Uterus (tissue), 4 donors: Measurements from ENCODE around the gene ARHGAP42. TPM values are rescaled to one million over a fixed set of nuclear protein-coding genes. Genes with fewer than 3 reads are reported as not detected.

Experiments used
- DNase-seq, 2 donors: peaks; one replicate each; pipeline ENCODE4 v3.0.0-alpha.2; 2019 to 2020
- H3K27ac ChIP-seq, 2 donors: fragments of 200-600 bp; sonication (generic); 1 replicate in 1 of 2; 2 replicates in 1 of 2; pipeline ENCODE4 v1.5.1; 2016 to 2018
- H3K27me3 ChIP-seq, 2 donors: fragments of 200-600 bp; sonication (generic); one replicate each; pipeline ENCODE4 v1.5.1; 2018 to 2019; ENCODE audit warnings: control low read depth in 1 of 2
- H3K36me3 ChIP-seq, 2 donors: fragments of 200-600 bp; sonication (generic); one replicate each; pipeline ENCODE4 v1.5.1; 2019; ENCODE audit warnings: control low read depth in 1 of 2
- H3K4me1 ChIP-seq, 2 donors: fragments of 200-600 bp; sonication (generic); one replicate each; pipeline ENCODE4 v1.5.1; 2018 to 2019; ENCODE audit warnings: control low read depth in 1 of 2
- H3K4me3 ChIP-seq, 2 donors: fragments of 200-600 bp; sonication (generic); 1 replicate in 1 of 2; 2 replicates in 1 of 2; pipeline ENCODE4 v1.5.1; 2018 to 2019; ENCODE audit warnings: mild to moderate bottlenecking in 1 of 2
- H3K9me3 ChIP-seq, 2 donors: fragments of 200-600 bp; sonication (generic); one replicate each; pipeline ENCODE4 v1.5.1; 2019; ENCODE audit warnings: control low read depth in 1 of 2
- POLR2A ChIP-seq, 2 donors: fragments of 450-650 bp; IDR thresholded peaks; one replicate each; pipeline ENCODE4 v1.6.1; 2016; ENCODE audit warnings: antibody characterized with exemption in 2 of 2, mild to moderate bottlenecking in 1 of 2, moderate library complexity in 1 of 2
- intact Hi-C: fragments of 100-400 bp; cut with DNase I; formaldehyde crosslinking; loops from one replicate; pipeline ENCODE4 v1.15.1; 2023; ENCODE audit warnings: low total_unique reads
- total RNA-seq, 4 donors: library from RNA; depleted of rRNA in 3 of 4; stranded (reverse); fragments of >200 nt in 3 of 4; gene quantifications; one replicate each; pipeline versions ENCODE4 v1.1.0 to v1.2.4, GENCODE V29; 2014 to 2023
- TF ChIP-seq, protein P1 (sequence below), 4 experiments: fragments of 200-600 bp in 2 of 4; fragments of 450-650 bp in 2 of 4; sonication (generic) in 2 of 4; IDR thresholded peaks; one replicate each; pipeline ENCODE4 v1.5.1; 2016 to 2019; ENCODE audit warnings: antibody characterized with exemption in 4 of 4, mild to moderate bottlenecking in 2 of 4, moderate library complexity in 1 of 4
- donor health status: DM: yes; HTN: yes; CAD: no.

ARHGAP42 gene
- total RNA-seq, 4 donors from 2014 or later = 10.2 to 51.6 (median 21.1) TPM

DNA sequence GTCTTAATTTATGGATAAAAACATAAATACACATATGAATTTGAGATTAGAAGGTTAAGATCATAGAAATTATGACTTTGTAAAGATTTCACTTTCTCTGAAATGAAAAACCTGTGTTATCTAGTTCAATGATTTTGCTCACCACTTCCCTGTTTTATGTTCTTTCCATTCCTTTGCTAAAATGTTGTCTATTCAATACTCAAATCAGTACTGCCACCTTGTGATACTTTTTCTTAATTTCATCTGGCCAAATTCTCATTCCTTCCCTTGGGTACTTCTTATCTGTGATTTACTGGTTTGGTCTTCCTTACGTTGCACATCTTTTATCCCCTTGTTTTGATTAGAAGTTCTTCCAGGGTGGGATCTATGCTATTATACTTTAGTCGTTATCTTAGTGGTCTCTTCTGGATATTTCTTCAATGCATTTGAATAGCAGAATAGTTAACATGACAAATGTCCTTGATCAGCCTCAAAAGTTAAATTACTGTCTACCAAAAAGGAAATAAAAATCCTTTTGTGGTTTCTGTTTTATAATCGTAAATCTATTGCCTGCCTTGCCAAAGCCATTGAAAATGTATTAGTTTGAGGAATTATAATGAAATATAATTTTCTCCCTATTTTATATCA is 245.5 kb downstream of the ARHGAP42 start:
- Histone ChIP-seq H3K27ac (peak overlapping the region in 1 of 2 donors; percentile 2), H3K27me3 (no peaks in the 10 kb centered on the region), H3K4me1 (no peaks in the 10 kb centered on the region), H3K36me3 (no peaks in the 10 kb centered on the region), H3K4me3 (no peak overlapping the region), H3K9me3 (no peaks in the 10 kb centered on the region)
- intact Hi-C loops = no loop called here
- TF ChIP-seq POLR2A (IDR thresholded peaks at IDR 0.05) = no peak
- TF ChIP-seq, protein P1, sequence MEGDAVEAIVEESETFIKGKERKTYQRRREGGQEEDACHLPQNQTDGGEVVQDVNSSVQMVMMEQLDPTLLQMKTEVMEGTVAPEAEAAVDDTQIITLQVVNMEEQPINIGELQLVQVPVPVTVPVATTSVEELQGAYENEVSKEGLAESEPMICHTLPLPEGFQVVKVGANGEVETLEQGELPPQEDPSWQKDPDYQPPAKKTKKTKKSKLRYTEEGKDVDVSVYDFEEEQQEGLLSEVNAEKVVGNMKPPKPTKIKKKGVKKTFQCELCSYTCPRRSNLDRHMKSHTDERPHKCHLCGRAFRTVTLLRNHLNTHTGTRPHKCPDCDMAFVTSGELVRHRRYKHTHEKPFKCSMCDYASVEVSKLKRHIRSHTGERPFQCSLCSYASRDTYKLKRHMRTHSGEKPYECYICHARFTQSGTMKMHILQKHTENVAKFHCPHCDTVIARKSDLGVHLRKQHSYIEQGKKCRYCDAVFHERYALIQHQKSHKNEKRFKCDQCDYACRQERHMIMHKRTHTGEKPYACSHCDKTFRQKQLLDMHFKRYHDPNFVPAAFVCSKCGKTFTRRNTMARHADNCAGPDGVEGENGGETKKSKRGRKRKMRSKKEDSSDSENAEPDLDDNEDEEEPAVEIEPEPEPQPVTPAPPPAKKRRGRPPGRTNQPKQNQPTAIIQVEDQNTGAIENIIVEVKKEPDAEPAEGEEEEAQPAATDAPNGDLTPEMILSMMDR (IDR thresholded peaks at IDR 0.05) = peak; percentile 44 to 54 (median 48)
- no peak for DNase-seq

DNA sequence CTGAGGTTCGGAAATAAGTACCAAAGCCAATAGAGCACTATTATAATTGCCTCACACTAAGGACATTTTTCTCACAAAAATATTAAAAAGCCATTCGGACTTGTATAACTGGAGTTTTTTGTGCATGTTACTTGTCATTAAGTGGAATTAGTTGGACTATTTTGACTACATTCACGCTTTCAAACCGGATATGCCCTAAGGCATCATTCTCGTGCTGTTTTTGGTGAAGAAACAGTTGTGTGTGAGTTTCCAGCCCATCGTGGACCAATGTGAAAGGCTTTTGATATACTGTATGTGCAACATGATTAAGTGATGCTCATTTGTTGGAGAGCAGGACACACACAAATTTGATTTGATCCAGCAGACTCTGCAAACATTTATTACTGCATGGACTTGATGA is 249.7 kb downstream of the ARHGAP42 start:
- no peak for DNase-seq
- intact Hi-C loops = no loop called here
- no peak overlapping the region for H3K27ac ChIP-seq
- no peaks in the 10 kb centered on the region for H3K4me1 ChIP-seq
- H3K27me3 ChIP-seq = no peaks in the 10 kb centered on the region
- H3K4me3 ChIP-seq = no peak overlapping the region
- TF ChIP-seq POLR2A (IDR thresholded peaks at IDR 0.05) = no peak
- TF ChIP-seq, protein P1 (IDR thresholded peaks at IDR 0.05) = no peak
- no peaks in the 10 kb centered on the region for H3K9me3 ChIP-seq
- no peaks in the 10 kb centered on the region for H3K36me3 ChIP-seq

DNA sequence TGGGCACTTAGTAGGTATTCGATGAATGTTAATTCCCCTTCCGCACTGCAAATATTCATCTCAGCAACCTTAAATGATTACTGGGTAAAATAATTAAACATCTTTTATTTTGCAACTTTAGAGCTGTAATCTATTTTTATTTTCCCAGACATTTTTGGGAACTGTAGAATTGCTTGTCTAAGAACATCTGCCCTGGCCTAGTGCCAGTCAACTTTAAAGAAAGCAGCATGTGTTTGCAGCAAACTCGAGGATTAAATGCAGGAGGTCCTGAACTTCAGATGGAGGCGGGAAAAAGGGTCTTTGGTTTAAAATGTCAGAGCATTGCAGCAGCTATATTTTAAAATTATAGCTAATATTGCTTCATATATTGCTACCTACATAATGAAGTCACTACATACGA is 252.5 kb downstream of the ARHGAP42 start:
- intact Hi-C loops = no loop called here
- Histone ChIP-seq H3K4me3 (no peak overlapping the region), H3K27me3 (no peaks in the 10 kb centered on the region), H3K27ac (no peak overlapping the region), H3K4me1 (no peaks in the 10 kb centered on the region), H3K36me3 (no peaks in the 10 kb centered on the region), H3K9me3 (no peaks in the 10 kb centered on the region)
- TF ChIP-seq, protein P1 (IDR thresholded peaks at IDR 0.05) = no peak
- no peak for TF ChIP-seq POLR2A (IDR thresholded peaks at IDR 0.05)
- peak in 1 of 2 donors; percentile 26 for DNase-seq

DNA sequence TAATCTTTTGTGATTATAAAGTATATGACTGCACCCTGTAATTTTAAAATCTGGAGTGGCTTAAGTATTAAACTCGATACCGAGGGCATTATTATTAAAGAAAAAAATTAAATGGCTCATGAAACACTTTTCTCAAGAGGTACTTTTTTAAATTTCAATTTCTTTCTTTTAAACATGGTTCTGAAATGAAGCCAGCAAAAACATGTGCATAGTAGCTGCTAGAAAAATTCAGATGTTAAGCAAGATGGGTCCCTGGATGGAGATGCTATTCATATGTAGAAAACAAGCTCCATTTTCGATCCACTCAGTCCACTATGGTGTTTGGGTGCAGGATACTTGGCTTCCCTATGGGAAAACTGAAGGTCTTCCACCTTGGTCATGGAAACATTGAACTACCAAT is 253.0 kb downstream of the ARHGAP42 start:
- intact Hi-C loops = no loop called here

DNA sequence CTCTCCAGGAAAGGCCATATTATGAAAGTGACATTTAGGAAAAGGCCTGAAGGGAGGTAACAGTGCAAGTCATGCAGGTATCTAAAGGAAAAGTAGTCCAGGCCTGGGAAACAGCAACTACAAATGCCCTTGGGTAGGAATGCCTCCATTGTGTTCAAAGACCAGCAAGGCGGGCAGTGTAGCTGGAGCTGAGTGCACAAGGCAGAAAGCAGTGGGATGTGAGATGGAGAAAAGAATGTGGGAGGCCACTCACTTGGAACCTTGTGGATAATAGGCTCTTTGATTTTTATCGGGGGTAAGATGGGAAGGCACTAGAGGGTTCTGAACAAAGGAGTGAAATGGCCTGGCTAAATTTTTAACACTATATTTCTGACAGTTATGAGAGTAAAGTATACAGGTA is 253.9 kb downstream of the ARHGAP42 start:
- TF ChIP-seq, protein P1 (IDR thresholded peaks at IDR 0.05) = no peak
- no peak for TF ChIP-seq POLR2A (IDR thresholded peaks at IDR 0.05)
- no peak overlapping the region for H3K4me3 ChIP-seq
- no peak overlapping the region for H3K27ac ChIP-seq
- no peaks in the 10 kb centered on the region for H3K4me1 ChIP-seq
- intact Hi-C loops = no loop called here
- no peaks in the 10 kb centered on the region for H3K27me3 ChIP-seq
- H3K9me3 ChIP-seq = no peaks in the 10 kb centered on the region
- no peak for DNase-seq
- H3K36me3 ChIP-seq = no peaks in the 10 kb centered on the region

More for the DNA sequence above, 253.0 kb downstream of the ARHGAP42 start:
- Histone ChIP-seq H3K4me1 (no peaks in the 10 kb centered on the region), H3K9me3 (no peaks in the 10 kb centered on the region), H3K27me3 (no peaks in the 10 kb centered on the region), H3K36me3 (no peaks in the 10 kb centered on the region), H3K27ac (no peak overlapping the region), H3K4me3 (no peak overlapping the region)
- no peak for DNase-seq
- TF ChIP-seq, protein P1 (IDR thresholded peaks at IDR 0.05) = no peak
- no peak for TF ChIP-seq POLR2A (IDR thresholded peaks at IDR 0.05)
